CD4-positive, alpha-beta T cell (primary cell): ENCODE results near the gene FAM241A. TPM values are rescaled to one million over a fixed set of nuclear protein-coding genes. Genes with fewer than 3 reads are reported as not detected.
"Not testable (repeated sequence)": the region's sequence is repeated elsewhere in the genome, so short reads cannot be mapped to it uniquely, and the experiment has no call there.

Experiments
- ATAC-seq: fragments of 200-7000 bp; cut with Tn5 transposase; one replicate; pipeline ENCODE4 v1.10.0; 2022; ENCODE audit warnings: mild to moderate bottlenecking; ENCODE audit not compliant: poor library complexity
- CTCF ChIA-PET: fragments of 350-600 bp; sonication (Branson Sonifier 250); formaldehyde crosslinking; loops from one replicate; lab custom pipeline; 2021; ENCODE audit warnings: antibody characterized with exemption, inconsistent platforms; lab: Charles Lee
- POLR2A ChIA-PET: fragments of 350-600 bp; sonication (Branson Sonifier 250); formaldehyde crosslinking; loops from one replicate; lab custom pipeline; 2021; ENCODE audit warnings: antibody characterized with exemption, inconsistent platforms; lab: Charles Lee
- DNase-seq, 14 experiments: peaks; one replicate each; pipeline ENCODE4 v3.0.0-alpha.2; 2013 to 2020; ENCODE audit warnings: mixed read lengths in 2 of 14
- H3K27ac ChIP-seq, 2 donors: one replicate each; pipeline versions ENCODE4 v1.5.1 to v1.7.0; 2013; ENCODE audit warnings: low read length in 2 of 2, low read depth in 1 of 2, mild to moderate bottlenecking in 1 of 2
- H3K27me3 ChIP-seq, 2 experiments: 1 replicate in 1 of 2; 2 replicates in 1 of 2; pipeline versions ENCODE4 v1.6.1 to v1.7.0; 2013; ENCODE audit warnings: low read length in 2 of 2, control low read depth in 1 of 2, mild to moderate bottlenecking in 1 of 2, moderate library complexity in 1 of 2; ENCODE audit not compliant: insufficient read depth in 2 of 2, control insufficient read depth in 1 of 2
- H3K36me3 ChIP-seq: one replicate; pipeline ENCODE4 v1.6.1; 2013; ENCODE audit warnings: low read length, control low read depth; ENCODE audit not compliant: insufficient read depth
- H3K4me1 ChIP-seq: one replicate; pipeline ENCODE4 v1.6.1; 2013; ENCODE audit warnings: low read length, control low read depth; ENCODE audit not compliant: insufficient read depth
- H3K4me3 ChIP-seq: one replicate; pipeline ENCODE4 v1.5.1; 2013; ENCODE audit warnings: mild to moderate bottlenecking, low read length, moderate library complexity
- H3K9me3 ChIP-seq, 2 experiments: 1 replicate in 1 of 2; 2 replicates in 1 of 2; pipeline versions ENCODE4 v1.6.1 to v1.7.0; 2013; ENCODE audit warnings: low read length in 2 of 2, mild to moderate bottlenecking in 2 of 2, control low read depth in 1 of 2, moderate library complexity in 1 of 2; ENCODE audit not compliant: control insufficient read depth in 1 of 2, insufficient read depth in 1 of 2
- H3K27ac Mint-ChIP-seq: one replicate; pipeline ENCODE4 v1.8.0; 2020; ENCODE audit warnings: mixed read lengths
- H3K27me3 Mint-ChIP-seq: one replicate; pipeline ENCODE4 v1.8.0; 2021; ENCODE audit warnings: mixed read lengths
- H3K36me3 Mint-ChIP-seq: one replicate; pipeline ENCODE4 v1.8.0; 2021; ENCODE audit warnings: low read depth, mixed read lengths
- H3K4me1 Mint-ChIP-seq: one replicate; pipeline ENCODE4 v1.8.0; 2021; ENCODE audit warnings: low read depth, mixed read lengths
- H3K4me3 Mint-ChIP-seq: one replicate; pipeline ENCODE4 v1.8.0; 2020; ENCODE audit warnings: mild to moderate bottlenecking, mixed read lengths
- H3K9me3 Mint-ChIP-seq: one replicate; pipeline ENCODE4 v1.8.0; 2020; ENCODE audit warnings: mixed read lengths
- intact Hi-C, 2 experiments: fragments of 100-400 bp; cut with DNase I in 1 of 2; cut with micrococcal nuclease in 1 of 2; formaldehyde crosslinking; loops; one replicate each; pipeline versions ENCODE4 v1.15.1 to v1.9.0; 2023 to 2025; cut with DNase I, micrococcal nuclease
- total RNA-seq, 174 experiments: library from RNA in 2 of 174; stranded (reverse) in 2 of 174; gene quantifications; one replicate each; pipeline ENCODE4 v1.2.3 and lab custom pipeline; 2021 to 2026
- TF ChIP-seq, protein P1 (sequence below): fragments of 200-600 bp; IDR thresholded peaks from one replicate; pipeline ENCODE4 v1.8.0; 2022; ENCODE audit warnings: antibody characterized with exemption, mild to moderate bottlenecking

The FAM241A gene
- total RNA-seq, 2 experiments from 2014 or later = 0.74 to 1.1 TPM

DNA sequence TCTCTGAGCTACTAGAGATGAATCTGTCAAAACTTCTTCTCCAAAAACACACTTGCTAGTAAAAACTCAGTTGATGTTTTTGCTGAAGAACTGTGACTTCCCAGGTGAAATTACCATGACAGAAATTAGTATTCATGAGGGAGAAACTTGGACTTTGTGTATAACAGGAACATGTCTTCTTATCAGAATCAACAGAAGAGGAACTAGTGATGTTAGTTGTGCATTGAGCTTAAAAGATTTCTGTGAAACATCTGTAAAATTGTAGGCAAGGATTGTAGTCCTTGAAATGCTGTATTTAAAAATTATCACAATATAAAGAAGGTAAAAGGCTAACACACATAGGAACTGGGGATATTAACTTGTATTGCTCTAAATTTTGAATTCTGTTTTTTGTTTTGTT, 11.3 kb downstream of the FAM241A start:
- intact Hi-C loops = no loop called here
- no peaks in the 10 kb centered on the region for H3K9me3 Mint-ChIP-seq
- no peak overlapping the region for H3K4me3 Mint-ChIP-seq
- Histone ChIP-seq H3K4me1 (peaks cover 2% of the 10 kb centered on the region), H3K9me3 (no peaks in the 10 kb centered on the region), H3K27ac (no peak overlapping the region), H3K36me3 (no peaks in the 10 kb centered on the region), H3K4me3 (no peak overlapping the region), H3K27me3 (no peaks in the 10 kb centered on the region)
- no peaks in the 10 kb centered on the region for H3K27me3 Mint-ChIP-seq
- no peak for ATAC-seq
- H3K36me3 Mint-ChIP-seq = peaks cover 4% of the 10 kb centered on the region
- ChIA-PET POLR2A (interaction anchor here (0.6 kb wide), 1 partner anchor 25 kb away, joined by 5 read pairs; no protein-coding TSS in a partner anchor), CTCF (no interaction called here)
- peaks cover 34% of the 10 kb centered on the region for H3K4me1 Mint-ChIP-seq
- TF ChIP-seq, protein P1, sequence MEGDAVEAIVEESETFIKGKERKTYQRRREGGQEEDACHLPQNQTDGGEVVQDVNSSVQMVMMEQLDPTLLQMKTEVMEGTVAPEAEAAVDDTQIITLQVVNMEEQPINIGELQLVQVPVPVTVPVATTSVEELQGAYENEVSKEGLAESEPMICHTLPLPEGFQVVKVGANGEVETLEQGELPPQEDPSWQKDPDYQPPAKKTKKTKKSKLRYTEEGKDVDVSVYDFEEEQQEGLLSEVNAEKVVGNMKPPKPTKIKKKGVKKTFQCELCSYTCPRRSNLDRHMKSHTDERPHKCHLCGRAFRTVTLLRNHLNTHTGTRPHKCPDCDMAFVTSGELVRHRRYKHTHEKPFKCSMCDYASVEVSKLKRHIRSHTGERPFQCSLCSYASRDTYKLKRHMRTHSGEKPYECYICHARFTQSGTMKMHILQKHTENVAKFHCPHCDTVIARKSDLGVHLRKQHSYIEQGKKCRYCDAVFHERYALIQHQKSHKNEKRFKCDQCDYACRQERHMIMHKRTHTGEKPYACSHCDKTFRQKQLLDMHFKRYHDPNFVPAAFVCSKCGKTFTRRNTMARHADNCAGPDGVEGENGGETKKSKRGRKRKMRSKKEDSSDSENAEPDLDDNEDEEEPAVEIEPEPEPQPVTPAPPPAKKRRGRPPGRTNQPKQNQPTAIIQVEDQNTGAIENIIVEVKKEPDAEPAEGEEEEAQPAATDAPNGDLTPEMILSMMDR = no peak
- no peak overlapping the region for H3K27ac Mint-ChIP-seq
- no peak for DNase-seq

DNA sequence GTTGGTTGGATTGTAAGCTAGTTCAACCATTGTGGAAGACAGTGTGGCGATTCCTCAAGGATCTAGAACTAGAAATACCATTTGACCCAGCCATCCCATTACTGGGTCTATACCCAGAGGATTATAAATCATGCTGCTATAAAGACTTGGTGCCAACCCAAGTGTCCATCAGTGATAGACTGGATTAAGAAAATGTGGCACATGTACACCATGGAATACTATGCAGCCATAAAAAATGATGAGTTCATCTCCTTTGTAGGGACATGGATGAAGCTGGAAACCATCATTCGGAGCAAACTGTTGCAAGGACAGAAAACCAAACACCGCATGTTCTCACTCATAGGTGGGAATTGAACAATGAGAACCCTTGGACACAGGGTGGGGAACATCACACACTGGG, 18.5 kb downstream of the FAM241A start:
- ATAC-seq, H3K4me3 ChIP-seq, H3K9me3 Mint-ChIP-seq, H3K36me3 Mint-ChIP-seq, H3K27me3 Mint-ChIP-seq, H3K4me1 ChIP-seq, H3K4me3 Mint-ChIP-seq, intact Hi-C loops, DNase-seq, H3K36me3 ChIP-seq, POLR2A ChIA-PET, CTCF ChIA-PET, H3K27ac ChIP-seq, H3K9me3 ChIP-seq, H3K27ac Mint-ChIP-seq, H3K27me3 ChIP-seq: not testable (repeated sequence)
- peaks cover 26% of the 10 kb centered on the region for H3K4me1 Mint-ChIP-seq

DNA sequence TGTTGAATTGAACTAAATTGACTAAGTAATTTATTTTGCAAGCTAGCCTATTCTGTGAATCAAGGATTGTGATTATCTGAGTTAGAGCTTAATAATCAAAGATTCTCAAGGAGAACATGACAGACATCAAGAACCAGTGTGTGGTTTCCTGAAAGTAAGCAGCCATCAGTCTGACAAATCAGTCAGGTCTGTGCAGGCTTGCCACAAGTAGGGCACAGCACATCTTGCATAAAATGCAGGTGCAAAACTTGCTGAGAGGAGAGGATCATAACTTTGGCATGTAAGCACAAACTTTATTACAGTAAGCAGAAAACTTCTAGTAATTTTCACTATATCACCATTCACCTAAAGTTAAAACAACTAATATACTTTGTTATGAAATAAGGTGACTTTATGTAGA, 22.5 kb downstream of the FAM241A start:
- peaks cover 6% of the 10 kb centered on the region for H3K4me1 ChIP-seq
- no peaks in the 10 kb centered on the region for H3K27me3 ChIP-seq
- no peaks in the 10 kb centered on the region for H3K9me3 Mint-ChIP-seq
- H3K9me3 ChIP-seq = no peaks in the 10 kb centered on the region
- H3K4me1 Mint-ChIP-seq = peaks cover 50% of the 10 kb centered on the region
- H3K27ac Mint-ChIP-seq = peak overlapping the region; percentile 63
- ChIA-PET CTCF (interaction anchor here (1.1 kb wide), 1 partner anchor 15 kb away, joined by 6 read pairs; no protein-coding TSS in a partner anchor), POLR2A (interaction anchor here (0.6 to 1.4 kb wide), 2 partner anchors 13 to 20 kb away, joined by 3 read pairs; no protein-coding TSS in a partner anchor)
- H3K36me3 ChIP-seq = no peaks in the 10 kb centered on the region
- H3K4me3 ChIP-seq = no peak overlapping the region
- DNase-seq (peak in 11 of 14 experiments; percentile 1 to 66 (median 23)), ATAC-seq (peak; percentile 96)
- intact Hi-C loops = no loop called here
- H3K27me3 Mint-ChIP-seq = no peaks in the 10 kb centered on the region
- TF ChIP-seq, protein P1 = no peak
- no peak overlapping the region for H3K4me3 Mint-ChIP-seq
- H3K36me3 Mint-ChIP-seq = no peaks in the 10 kb centered on the region
- no peak overlapping the region for H3K27ac ChIP-seq
